Endothelial cell of umbilical vein (primary cell): ENCODE results near the gene CSNK1G2. TPM values are rescaled to one million over a fixed set of nuclear protein-coding genes. Genes with fewer than 3 reads are reported as not detected.
"Not testable (repeated sequence)": the region's sequence is repeated elsewhere in the genome, so short reads cannot be mapped to it uniquely, and the experiment has no call there.

ENCODE experiments used
- BruUV-seq: library from RNA; stranded (reverse); fragments of 400-500 nt; replicated peaks from 2 replicates; lab custom pipeline; 2021; lab: Mats Ljungman, UMichigan
- CTCF ChIA-PET: fragments of 300-600, 350-600 bp; sonication (Branson Sonifier 250); formaldehyde crosslinking; loops from one replicate; lab custom pipeline; 2021; ENCODE audit warnings: antibody characterized with exemption, inconsistent platforms; lab: Charles Lee
- POLR2A ChIA-PET: fragments of 300-600, 350-600 bp; sonication (Branson Sonifier 250); formaldehyde crosslinking; loops from one replicate; lab custom pipeline; 2021; ENCODE audit warnings: antibody characterized with exemption, inconsistent platforms; lab: Charles Lee
- DNase-seq: peaks from one replicate; pipeline ENCODE4 v3.0.0-alpha.2; 2011; ENCODE audit warnings: low read depth, low spot score
- FAIRE-seq: peaks from 2 replicates; lab custom pipeline; 2011; peaks lifted over from hg19 to GRCh38; lab: Jason Lieb, UNC
- H2AFZ ChIP-seq: 2 replicates; pipeline ENCODE4 v1.6.0; 2012; ENCODE audit warnings: low read depth, low read length, control low read depth, inconsistent platforms
- H3K27ac ChIP-seq: 2 replicates; pipeline ENCODE4 v1.5.1; 2011; ENCODE audit warnings: low read depth, mild to moderate bottlenecking, control low read depth, low read length, moderate library complexity; ENCODE audit not compliant: insufficient read depth
- H3K27me3 ChIP-seq, 2 experiments: 2 replicates each; pipeline versions ENCODE4 v1.6.0 to v1.6.1; 2011; ENCODE audit warnings: low read length in 2 of 2, mixed read lengths in 1 of 2; ENCODE audit not compliant: control insufficient read depth in 2 of 2, insufficient read depth in 2 of 2
- H3K36me3 ChIP-seq, 2 experiments: 2 replicates in 1 of 2; 3 replicates in 1 of 2; pipeline ENCODE4 v1.5.1; 2011; ENCODE audit warnings: low read length in 2 of 2, mild to moderate bottlenecking in 1 of 2, moderate library complexity in 1 of 2; ENCODE audit not compliant: control insufficient read depth in 2 of 2, insufficient read depth in 2 of 2; ENCODE audit errors: extremely low read depth in 1 of 2
- H3K4me1 ChIP-seq: 3 replicates; pipeline ENCODE4 v1.5.1; 2011; ENCODE audit warnings: mild to moderate bottlenecking, low read length; ENCODE audit not compliant: control insufficient read depth, insufficient read depth; ENCODE audit errors: extremely low read depth
- H3K4me2 ChIP-seq: 2 replicates; pipeline ENCODE4 v1.6.1; 2011; ENCODE audit warnings: low read length, control low read depth, mixed read lengths; ENCODE audit not compliant: insufficient read depth
- H3K4me3 ChIP-seq, 3 experiments: fragments of 200-600 bp in 1 of 3; sonication (generic), shearing (Covaris generic) in 1 of 3; replicated peaks in 1 of 3; 2 replicates each; pipeline ENCODE4 v1.5.1; 2011 to 2016; ENCODE audit warnings: control low read depth in 3 of 3, low read length in 3 of 3, mild to moderate bottlenecking in 2 of 3, inconsistent platforms in 1 of 3, low read depth in 1 of 3, moderate library complexity in 1 of 3; ENCODE audit not compliant: insufficient read depth in 1 of 3
- H3K79me2 ChIP-seq: 2 replicates; pipeline ENCODE4 v1.6.0; 2012; ENCODE audit warnings: low read length, inconsistent platforms; ENCODE audit not compliant: control insufficient read depth, insufficient read depth
- H3K9ac ChIP-seq: replicated peaks from 2 replicates; pipeline ENCODE3; 2011; ENCODE audit warnings: low read length, control low read depth; ENCODE audit not compliant: insufficient read depth; ENCODE audit errors: extremely low read depth
- H3K9me1 ChIP-seq: replicated peaks from 3 replicates; pipeline ENCODE4 v1.6.0; 2011; ENCODE audit warnings: mild to moderate bottlenecking, low read length; ENCODE audit not compliant: control insufficient read depth, insufficient read depth; ENCODE audit errors: extremely low read depth
- H3K9me3 ChIP-seq: replicated peaks from 2 replicates; pipeline ENCODE4 v1.5.1; 2012; ENCODE audit warnings: low read length, inconsistent platforms; ENCODE audit not compliant: control insufficient read depth, insufficient read depth
- H4K20me1 ChIP-seq: replicated peaks from 2 replicates; pipeline ENCODE3; 2011; ENCODE audit warnings: mild to moderate bottlenecking, low read length; ENCODE audit not compliant: control insufficient read depth, insufficient read depth; ENCODE audit errors: extremely low read depth
- CTCF ChIP-seq, 2 donors: IDR thresholded peaks; 1 replicate in 1 of 2; 2 replicates in 1 of 2; pipeline ENCODE4 v1.5.1; 2011; ENCODE audit warnings: low read length in 2 of 2, mild to moderate bottlenecking in 2 of 2, moderate library complexity in 2 of 2, control low read depth in 1 of 2, inconsistent platforms in 1 of 2, low read depth in 1 of 2; ENCODE audit not compliant: insufficient read depth in 1 of 2; ENCODE audit errors: extremely low read depth in 1 of 2
- EZH2 ChIP-seq: IDR thresholded peaks from 2 replicates; pipeline ENCODE4 v1.6.1; 2012; ENCODE audit warnings: borderline replicate concordance, low read depth, mild to moderate bottlenecking, moderate library complexity, low read length, inconsistent platforms; ENCODE audit not compliant: severe bottlenecking
- FOS ChIP-seq: IDR thresholded peaks from 2 replicates; pipeline ENCODE4 v1.6.1; 2011; ENCODE audit warnings: mild to moderate bottlenecking, low read length, moderate library complexity, borderline replicate concordance; ENCODE audit not compliant: insufficient read depth
- GATA2 ChIP-seq: IDR thresholded peaks from 2 replicates; pipeline ENCODE4 v1.7.0; 2011; ENCODE audit warnings: low read depth, mild to moderate bottlenecking, moderate library complexity, mixed read lengths, low read length; ENCODE audit not compliant: insufficient read length, insufficient read depth
- JUN ChIP-seq: IDR thresholded peaks from 2 replicates; pipeline ENCODE4 v1.6.1; 2011; ENCODE audit warnings: borderline replicate concordance, low read depth; ENCODE audit not compliant: insufficient read length, insufficient read depth
- MAX ChIP-seq: IDR thresholded peaks from 2 replicates; pipeline ENCODE4 v1.6.1; 2011; ENCODE audit not compliant: insufficient read depth, insufficient read length
- MYC ChIP-seq: IDR thresholded peaks from one replicate; pipeline ENCODE4 v1.6.1; 2011; ENCODE audit warnings: mild to moderate bottlenecking, low read depth, low read length
- POLR2A ChIP-seq: IDR thresholded peaks from 2 replicates; pipeline ENCODE4 v1.6.1; 2012; ENCODE audit warnings: low read depth, mild to moderate bottlenecking, control low read depth, low read length
- POLR2AphosphoS5 ChIP-seq: IDR thresholded peaks from 2 replicates; pipeline ENCODE4 v1.6.1; 2012; ENCODE audit warnings: low read depth, mild to moderate bottlenecking, control low read depth, low read length, moderate library complexity; ENCODE audit not compliant: insufficient read depth
- dilution Hi-C: fragments of 300-500 bp; cut with MboI; formaldehyde crosslinking; loops from one replicate; pipeline ENCODE4 v1.15.0; 2019; ENCODE audit warnings: low sequenced_read_pairs; ENCODE audit not compliant: extremely low pct_ligation_motif_present
- intact Hi-C: fragments of 100-400 bp; cut with micrococcal nuclease; formaldehyde crosslinking; loops from one replicate; pipeline ENCODE4 v1.10.0; 2022
- polyA plus RNA-seq, 4 experiments: library from polyadenylated mRNA; depleted of rRNA in 3 of 4; stranded (reverse) in 3 of 4; unstranded in 1 of 4; fragments of >200 nt; gene quantifications; 2 replicates each; pipeline versions ENCODE4 v1.2.1 to v1.2.3, GENCODE V29; 2011 to 2012; ENCODE audit warnings: missing spikeins in 1 of 4
- total RNA-seq: library from RNA; stranded (reverse); gene quantifications from 2 replicates; pipeline ENCODE4 v1.2.3, GENCODE V29; 2021

The CSNK1G2 gene
- total and polyA plus RNA-seq, 2 donors (not counting 3 experiments of a cell fraction or from before 2014, with no cell fraction given): 96.6 to 110 TPM

- no peak for DNase-seq
- H3K36me3 ChIP-seq: peaks cover 7 to 41% of the 10 kb centered on the region in 2 experiments
- no peaks in the 10 kb centered on the region for H3K27me3 ChIP-seq
- no peaks in the 10 kb centered on the region for H3K79me2 ChIP-seq
- ChIA-PET POLR2A (no interaction called here), CTCF (no interaction called here)
- no TSS peak for BruUV-seq
- no peaks in the 10 kb centered on the region for H4K20me1 ChIP-seq
- H3K9me1 ChIP-seq: no peaks in the 10 kb centered on the region
- dilution Hi-C loops (no loop called here), intact Hi-C loops (no loop called here)
- no peak for TF ChIP-seq POLR2A
- TF ChIP-seq FOS: no peak
- TF ChIP-seq GATA2: no peak
- TF ChIP-seq EZH2: no peak
- TF ChIP-seq POLR2AphosphoS5: no peak
- no peak for TF ChIP-seq MAX
- no peak for TF ChIP-seq JUN
- no peak for TF ChIP-seq MYC
- no peak for TF ChIP-seq CTCF (IDR thresholded peaks at IDR 0.05; ENCODE audit: extremely low read depth in 1 of 2, insufficient read depth in 1 of 2, low read depth in 1 of 2, low read length in 2 of 2)
- H3K4me2 ChIP-seq: no peak overlapping the region
- no peak for FAIRE-seq
- H3K4me1 ChIP-seq: no peaks in the 10 kb centered on the region
- H3K27ac ChIP-seq: no peak overlapping the region
- no peak overlapping the region for H3K4me3 ChIP-seq
- H2AFZ ChIP-seq: no peak overlapping the region
- H3K9me3 ChIP-seq: no peaks in the 10 kb centered on the region
- H3K9ac ChIP-seq: no peak overlapping the region
Observed at GRCh38 chr19:1987197-1988187, 46.5 kb downstream of the CSNK1G2 start.

- H3K27me3 ChIP-seq, BruUV-seq, H3K9ac ChIP-seq, intact Hi-C loops, H3K9me1 ChIP-seq, H3K4me3 ChIP-seq, H2AFZ ChIP-seq, H3K27ac ChIP-seq, CTCF ChIA-PET, H3K79me2 ChIP-seq, H3K4me2 ChIP-seq, dilution Hi-C loops, FAIRE-seq, H3K4me1 ChIP-seq, H4K20me1 ChIP-seq, H3K9me3 ChIP-seq, POLR2A ChIA-PET, DNase-seq: not testable (repeated sequence)
- H3K36me3 ChIP-seq: peaks cover 7 to 41% of the 10 kb centered on the region in 2 experiments
Observed at GRCh38 chr19:1988464-1988863, 47.5 kb downstream of the CSNK1G2 start.
